Measurements from ENCODE around the gene KIF26B.

KIF26B gene

DNA sequence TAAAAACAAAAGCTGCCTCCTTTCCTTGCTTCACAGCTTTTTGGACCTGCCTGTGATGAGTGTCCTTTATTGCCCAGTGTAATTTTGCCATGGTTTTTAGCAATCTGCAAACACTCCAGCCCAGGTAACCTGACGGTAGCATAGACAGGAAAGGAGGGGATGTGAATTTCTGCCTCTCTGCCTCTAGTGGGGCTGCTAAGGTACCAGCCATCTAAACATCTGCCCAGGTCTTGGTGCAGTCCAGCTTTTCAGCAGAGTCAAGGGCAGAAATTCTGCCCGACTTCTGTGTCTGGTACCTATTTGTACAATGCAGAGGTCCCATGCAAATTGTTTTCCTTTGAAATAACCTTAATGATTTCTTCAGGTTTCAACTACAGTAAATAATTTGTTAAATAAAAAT, 371.4 kb downstream of the KIF26B start:
- no peak overlapping the region for H3K4me3 ChIP-seq (ENCODE audit: low read depth, low read length)
- TF ChIP-seq, protein P1, sequence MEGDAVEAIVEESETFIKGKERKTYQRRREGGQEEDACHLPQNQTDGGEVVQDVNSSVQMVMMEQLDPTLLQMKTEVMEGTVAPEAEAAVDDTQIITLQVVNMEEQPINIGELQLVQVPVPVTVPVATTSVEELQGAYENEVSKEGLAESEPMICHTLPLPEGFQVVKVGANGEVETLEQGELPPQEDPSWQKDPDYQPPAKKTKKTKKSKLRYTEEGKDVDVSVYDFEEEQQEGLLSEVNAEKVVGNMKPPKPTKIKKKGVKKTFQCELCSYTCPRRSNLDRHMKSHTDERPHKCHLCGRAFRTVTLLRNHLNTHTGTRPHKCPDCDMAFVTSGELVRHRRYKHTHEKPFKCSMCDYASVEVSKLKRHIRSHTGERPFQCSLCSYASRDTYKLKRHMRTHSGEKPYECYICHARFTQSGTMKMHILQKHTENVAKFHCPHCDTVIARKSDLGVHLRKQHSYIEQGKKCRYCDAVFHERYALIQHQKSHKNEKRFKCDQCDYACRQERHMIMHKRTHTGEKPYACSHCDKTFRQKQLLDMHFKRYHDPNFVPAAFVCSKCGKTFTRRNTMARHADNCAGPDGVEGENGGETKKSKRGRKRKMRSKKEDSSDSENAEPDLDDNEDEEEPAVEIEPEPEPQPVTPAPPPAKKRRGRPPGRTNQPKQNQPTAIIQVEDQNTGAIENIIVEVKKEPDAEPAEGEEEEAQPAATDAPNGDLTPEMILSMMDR (conservative IDR thresholded peaks at IDR 0.05; ENCODE audit: low read depth, low read length) = no peak
- DNase-seq (ENCODE audit: low read depth) = no peak

DNA sequence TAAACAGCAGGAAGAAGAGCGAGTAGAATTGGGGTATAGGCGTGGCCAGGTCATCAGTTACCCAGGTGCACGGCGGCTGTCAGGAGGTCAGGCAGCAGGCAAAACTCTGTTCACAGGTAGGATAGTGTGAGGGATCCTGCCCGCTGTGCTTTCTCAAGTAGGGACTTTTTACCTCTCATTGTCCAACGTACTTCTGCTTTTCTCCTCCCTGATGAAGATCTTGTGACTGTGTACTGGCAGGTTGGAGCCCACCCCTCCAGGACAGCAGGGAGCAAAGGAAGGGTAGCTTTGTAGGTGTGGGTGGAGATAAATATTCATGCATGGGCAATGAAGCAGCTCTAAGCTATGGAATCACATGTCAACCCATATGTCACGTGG, 373.5 kb downstream of the KIF26B start:
- DNase-seq (ENCODE audit: low read depth) = no peak
- TF ChIP-seq, protein P1 (conservative IDR thresholded peaks at IDR 0.05; ENCODE audit: low read depth, low read length) = no peak
- H3K4me3 ChIP-seq (ENCODE audit: low read depth, low read length) = no peak overlapping the region

GRCh38 chr1:245530937-245531336, 376.2 kb downstream of the KIF26B start:
- no peak overlapping the region for H3K4me3 ChIP-seq (ENCODE audit: low read depth, low read length)
- TF ChIP-seq, protein P1 (conservative IDR thresholded peaks at IDR 0.05; ENCODE audit: low read depth, low read length) = no peak
- DNase-seq (ENCODE audit: low read depth) = no peak

DNA sequence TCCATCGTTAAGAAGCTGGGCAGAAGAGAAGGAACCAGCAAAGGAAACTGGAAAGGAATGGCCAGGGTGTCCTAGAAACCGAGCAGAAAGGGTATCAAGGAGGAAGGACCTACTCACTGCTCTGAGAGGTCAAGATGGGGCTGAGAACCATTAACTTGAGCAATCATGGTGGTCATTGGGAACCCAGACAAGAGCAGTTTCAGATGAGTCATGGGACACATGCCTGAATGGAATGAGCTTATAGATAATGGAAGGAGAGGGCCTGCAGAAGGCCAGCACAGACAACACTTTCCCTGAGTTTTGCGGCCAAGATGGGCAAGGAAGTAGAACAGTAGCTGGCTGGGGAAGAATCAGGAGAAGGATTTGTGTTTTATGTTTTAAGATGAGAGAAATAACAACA, 383.2 kb downstream of the KIF26B start:
- TF ChIP-seq, protein P1 (conservative IDR thresholded peaks at IDR 0.05; ENCODE audit: low read depth, low read length) = no peak
- peak; percentile 64 for DNase-seq (ENCODE audit: low read depth)
- H3K4me3 ChIP-seq (ENCODE audit: low read depth, low read length) = no peak overlapping the region

GRCh38 chr1:245538671-245539070, 383.9 kb downstream of the KIF26B start:
- no peak for DNase-seq (ENCODE audit: low read depth)

GRCh38 chr1:245541369-245541768, 386.6 kb downstream of the KIF26B start:
- H3K4me3 ChIP-seq (ENCODE audit: low read depth, low read length) = no peak overlapping the region
- DNase-seq (ENCODE audit: low read depth) = no peak
- TF ChIP-seq, protein P1 (conservative IDR thresholded peaks at IDR 0.05; ENCODE audit: low read depth, low read length) = no peak

More at GRCh38 chr1:245538671-245539070, 383.9 kb downstream of the KIF26B start:
- TF ChIP-seq, protein P1 (conservative IDR thresholded peaks at IDR 0.05; ENCODE audit: low read depth, low read length) = no peak
- H3K4me3 ChIP-seq (ENCODE audit: low read depth, low read length) = no peak overlapping the region

GRCh38 chr1:245542365-245542764, 387.6 kb downstream of the KIF26B start:
- DNase-seq (ENCODE audit: low read depth) = no peak
- no peak overlapping the region for H3K4me3 ChIP-seq (ENCODE audit: low read depth, low read length)
- TF ChIP-seq, protein P1 (conservative IDR thresholded peaks at IDR 0.05; ENCODE audit: low read depth, low read length) = no peak
